T follicular helper cell (primary cell): ENCODE measurements around the gene NET1.

Experiments
- DNase-seq: peaks from one replicate; pipeline ENCODE4 v3.0.0-alpha.2; 2020; ENCODE audit warnings: low read depth

Gene NET1

GRCh38 chr10:5442065-5442989 is 30.0 kb downstream of the NET1 start:
- DNase-seq = peak; percentile 5

DNA sequence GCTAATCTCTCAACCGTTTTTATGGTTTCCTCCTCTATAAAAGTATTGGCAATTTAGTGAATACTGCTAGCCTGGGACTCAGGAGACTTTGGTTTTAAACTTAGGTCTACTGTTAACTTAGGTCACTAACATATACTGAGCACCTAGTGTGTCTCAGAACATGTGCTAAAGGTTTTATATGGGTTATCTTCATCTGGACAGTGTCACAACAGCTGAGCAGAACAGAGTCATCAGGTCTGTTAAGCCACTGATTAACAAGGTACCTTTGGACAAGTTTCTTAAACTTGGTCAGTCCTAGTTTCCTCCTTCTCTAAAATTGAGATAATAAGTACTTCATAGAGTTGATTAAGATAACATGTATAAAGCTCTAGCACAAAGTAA is 30.6 kb downstream of the NET1 start:
- DNase-seq = no peak

DNA sequence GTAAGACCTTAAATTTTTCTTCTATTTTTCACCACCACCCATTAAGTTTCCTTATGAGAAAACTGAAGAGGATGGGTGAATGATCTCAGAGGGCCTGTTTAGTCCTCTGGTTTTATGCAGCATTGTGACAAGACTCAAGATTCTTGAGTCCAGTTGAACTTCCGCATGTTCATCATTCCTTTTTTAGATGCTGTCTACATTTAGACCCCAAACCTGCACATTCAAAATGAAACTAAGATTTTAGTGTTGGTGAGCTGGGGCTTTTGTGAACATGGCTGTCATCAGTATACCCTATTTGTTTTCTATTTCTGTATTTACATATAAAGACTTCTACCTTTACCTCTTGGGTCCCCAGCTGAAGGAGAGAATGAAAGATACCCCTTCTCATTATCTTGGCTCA is 31.1 kb downstream of the NET1 start:
- DNase-seq = no peak

GRCh38 chr10:5445006-5445405 is 32.6 kb downstream of the NET1 start:
- no peak for DNase-seq

DNA sequence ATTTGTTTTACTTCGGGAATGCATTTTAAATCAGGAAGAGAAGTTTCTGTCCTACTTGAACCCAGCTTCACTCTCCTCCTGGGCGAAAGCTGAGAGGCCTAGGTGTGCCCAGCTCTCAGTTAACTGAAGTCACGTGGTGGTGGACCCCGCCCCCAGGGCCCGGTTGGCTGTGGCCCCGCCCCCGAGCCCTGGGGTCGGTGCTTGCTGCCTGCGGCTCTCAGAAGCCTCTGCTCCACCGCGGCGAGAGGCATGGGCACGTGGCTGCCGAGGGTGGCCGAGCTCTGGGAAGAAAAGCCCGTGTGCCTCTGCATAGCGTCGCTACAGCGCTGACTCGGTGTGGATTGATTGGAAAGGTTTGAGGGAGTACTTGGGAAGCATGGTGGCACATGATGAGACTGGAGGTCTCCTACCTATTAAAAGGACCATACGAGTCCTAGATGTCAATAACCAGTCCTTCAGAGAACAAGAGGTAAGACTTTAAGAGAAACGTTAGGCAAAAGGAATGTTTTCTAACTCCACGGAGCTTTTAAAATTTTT is 34.1 kb downstream of the NET1 start:
- DNase-seq = peak; percentile 28

DNA sequence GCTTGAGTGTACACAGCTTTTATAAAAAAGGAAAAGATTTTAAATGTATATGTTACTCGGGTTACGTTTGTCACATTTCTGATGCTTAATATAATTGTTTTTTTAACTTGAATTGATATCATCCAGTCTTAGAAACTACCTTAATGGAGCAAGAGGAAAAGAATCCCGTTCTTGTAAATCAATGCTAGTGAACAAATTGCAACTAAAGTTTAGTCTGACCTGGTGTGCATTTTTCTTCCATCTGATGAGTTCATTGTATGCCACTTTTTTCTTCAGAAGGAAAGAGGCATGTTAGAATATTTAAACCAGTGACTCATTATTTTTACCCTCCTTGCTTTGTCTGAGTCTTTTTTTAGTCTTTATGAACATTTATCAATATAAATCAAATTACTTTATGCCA is 34.7 kb downstream of the NET1 start:
- DNase-seq = no peak

GRCh38 chr10:5447611-5448071 is 35.3 kb downstream of the NET1 start:
- DNase-seq = no peak

DNA sequence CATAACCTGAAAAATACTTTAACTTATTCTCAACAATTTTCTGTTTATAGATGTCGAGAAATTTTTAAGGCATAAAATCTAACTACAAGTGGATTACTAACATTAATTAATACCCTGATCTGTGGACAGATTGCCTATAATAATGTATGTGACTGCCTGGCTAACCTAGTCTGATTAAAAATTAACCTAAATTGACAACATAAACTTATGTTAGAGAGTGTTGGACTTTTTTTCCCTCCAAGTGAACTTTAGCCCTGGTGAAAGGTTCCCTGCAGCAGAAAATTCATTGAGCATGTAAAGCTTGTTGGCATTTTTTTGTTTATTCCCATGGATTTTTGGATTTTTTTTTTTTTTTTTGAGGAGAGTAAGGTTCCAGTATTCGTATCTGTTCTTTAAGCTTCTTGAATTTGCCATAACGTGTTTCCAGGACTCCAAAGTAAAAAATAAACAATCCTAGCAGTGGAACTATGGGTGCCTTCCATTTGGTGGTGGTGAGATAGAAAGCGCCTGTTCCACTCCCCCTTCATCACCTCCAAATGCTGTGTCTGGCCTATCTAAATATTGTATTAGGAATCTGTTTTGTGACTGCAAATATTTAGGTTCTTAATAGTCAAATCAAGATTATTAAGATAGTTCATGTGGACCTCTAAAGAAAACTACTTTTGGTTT is 36.1 kb downstream of the NET1 start:
- no peak for DNase-seq

DNA sequence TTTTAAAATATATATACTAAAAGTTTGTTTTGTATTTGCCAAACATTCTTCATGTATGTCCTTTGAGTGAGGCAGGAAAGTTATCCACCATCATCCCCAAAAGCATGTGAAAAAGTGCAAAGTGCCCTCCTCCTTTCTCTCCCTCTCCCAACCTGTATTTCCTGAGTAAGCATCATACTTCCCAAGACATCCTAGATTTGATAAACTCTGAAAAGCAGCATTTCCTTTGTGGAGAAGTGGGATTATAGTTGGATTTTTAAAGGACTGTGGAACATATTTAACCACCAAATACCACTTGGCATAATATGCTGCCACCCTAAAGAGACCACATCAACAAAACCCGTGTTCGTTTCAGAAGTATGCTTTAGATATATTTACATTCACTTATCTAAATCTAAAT is 36.9 kb downstream of the NET1 start:
- no peak for DNase-seq

- no peak for DNase-seq
Measured at GRCh38 chr10:5449823-5450222, 37.5 kb downstream of the NET1 start.

DNA sequence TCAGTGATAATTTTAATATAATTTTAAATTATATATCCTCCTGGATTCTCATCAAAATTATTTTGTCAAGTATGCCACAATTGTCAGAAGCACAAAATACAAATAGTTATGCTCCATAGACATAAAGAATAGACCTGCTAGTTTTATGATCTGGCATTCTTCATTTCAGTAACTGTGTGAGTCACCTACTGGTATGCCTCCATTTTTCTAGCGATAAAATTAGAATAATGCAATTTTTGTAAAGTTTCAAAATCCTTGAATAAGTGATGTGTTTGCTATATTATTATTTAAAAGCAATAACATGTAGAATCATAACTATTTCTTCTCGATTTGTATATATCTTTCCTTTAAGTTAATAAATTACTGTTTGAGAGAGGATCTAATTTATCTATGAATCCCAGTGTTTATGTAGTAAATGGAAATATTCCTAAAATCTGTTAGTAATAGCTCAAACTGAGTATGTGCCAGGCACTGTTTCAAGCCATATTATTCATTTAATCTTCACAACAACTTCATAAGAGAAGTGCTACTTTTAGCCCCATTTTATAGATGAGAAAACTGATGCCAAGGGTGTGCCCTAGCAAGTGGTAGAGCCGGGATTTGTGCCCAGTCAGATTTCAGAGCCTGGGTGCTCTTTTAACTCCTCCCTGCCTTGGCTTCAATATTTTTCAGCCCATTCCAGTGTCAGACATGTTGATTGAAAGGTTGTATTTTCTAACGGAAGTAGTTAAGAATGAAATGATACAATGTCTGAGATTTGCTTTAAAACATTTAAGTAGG is 38.4 kb downstream of the NET1 start:
- DNase-seq = no peak

GRCh38 chr10:5453749-5454489 is 41.6 kb downstream of the NET1 start:
- no peak for DNase-seq

- no peak for DNase-seq
Measured at GRCh38 chr10:5456563-5456962, 44.2 kb downstream of the NET1 start.

- no peak for DNase-seq
Measured at GRCh38 chr10:5457741-5458140, 45.4 kb downstream of the NET1 start.

DNA sequence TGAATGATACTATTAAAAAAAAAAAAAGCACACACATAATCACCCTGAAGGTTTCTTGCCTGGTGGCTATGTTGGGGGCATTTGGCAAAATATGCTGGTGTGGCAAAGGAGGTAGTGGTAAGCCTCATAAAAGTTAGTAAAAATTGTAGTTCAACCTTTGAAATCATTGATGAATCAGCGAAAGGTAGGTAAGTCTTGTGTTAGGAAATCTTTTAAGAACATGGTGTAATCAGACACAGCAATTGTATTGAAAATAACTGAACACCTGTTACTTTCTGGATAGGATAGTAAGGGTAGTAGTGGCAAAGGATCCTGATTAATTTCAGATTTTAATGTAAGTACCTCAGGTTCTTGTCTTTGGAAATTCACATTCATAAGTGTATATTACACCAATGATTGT is 46.1 kb downstream of the NET1 start:
- DNase-seq = no peak

GRCh38 chr10:5458949-5459747 is 46.8 kb downstream of the NET1 start:
- DNase-seq = no peak

DNA sequence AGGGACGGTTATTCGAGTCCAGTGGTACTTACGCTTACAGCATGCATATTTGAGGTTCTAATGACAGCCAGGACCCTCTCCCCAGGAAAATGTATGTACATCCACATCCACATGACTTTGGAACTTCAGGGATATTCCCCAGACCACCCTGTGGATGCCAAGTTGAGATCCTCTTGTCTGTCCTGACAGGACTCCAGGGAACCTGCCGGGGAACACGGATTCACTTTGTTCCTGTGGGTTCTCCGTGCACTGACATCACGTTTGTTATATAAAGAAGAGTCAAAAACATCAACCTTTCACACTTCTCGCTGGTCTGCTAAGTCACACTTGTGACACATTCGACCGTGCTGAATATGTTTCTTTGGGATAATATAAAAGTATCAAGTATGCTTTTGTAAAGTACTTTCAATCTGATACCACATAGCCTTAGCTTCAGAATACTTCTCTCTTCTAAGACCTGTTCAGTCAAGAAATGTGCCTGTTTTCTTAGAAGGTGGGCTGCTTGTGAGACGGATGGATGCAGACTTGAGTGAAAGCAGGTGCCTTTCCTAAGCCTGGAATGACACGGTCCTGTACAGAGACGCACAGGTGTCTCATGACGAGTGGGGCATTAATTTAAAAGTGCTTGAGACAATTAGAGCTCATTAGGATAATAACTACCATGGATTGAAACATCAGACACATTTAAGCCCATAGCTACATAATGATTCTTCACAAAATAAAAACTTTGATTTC is 48.3 kb downstream of the NET1 start:
- DNase-seq = no peak

GRCh38 chr10:5461203-5461588 is 48.8 kb downstream of the NET1 start:
- no peak for DNase-seq

GRCh38 chr10:5461914-5462840 is 49.8 kb downstream of the NET1 start:
- no peak for DNase-seq
